ENCODE results near the gene FLRT2.

DNA sequence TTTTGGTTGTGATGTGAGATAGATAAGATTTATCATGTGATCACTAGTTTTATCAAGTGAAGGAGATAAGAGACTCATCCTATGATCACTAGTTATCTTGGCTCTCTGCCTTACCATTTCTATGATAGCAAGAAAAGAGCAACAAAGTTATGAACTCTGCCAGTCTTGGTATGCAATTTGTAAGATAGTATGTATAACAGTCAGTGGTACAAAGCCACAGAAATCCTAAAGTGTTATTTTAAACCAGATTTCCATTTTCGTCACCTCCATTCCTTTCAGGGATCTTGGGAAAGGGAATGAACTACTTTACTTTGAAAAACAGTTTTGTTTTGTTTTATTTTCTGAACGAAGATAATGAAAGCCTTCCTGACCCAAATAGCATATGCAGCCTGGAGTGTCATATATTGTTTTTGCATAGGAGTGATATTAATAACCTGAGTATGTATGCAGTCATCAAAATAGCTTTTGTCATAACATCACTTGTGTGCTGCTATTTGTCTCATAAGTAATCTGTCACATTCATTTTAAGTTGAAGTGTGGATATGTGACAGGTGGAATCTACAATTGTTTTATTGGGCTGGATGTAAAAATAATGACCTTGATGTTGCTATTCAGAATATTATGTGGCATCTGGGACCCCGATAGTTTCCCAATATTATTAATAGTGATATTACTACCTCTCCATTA lies 35.0 kb downstream of the FLRT2 start:
- TF ChIP-seq, protein P1, sequence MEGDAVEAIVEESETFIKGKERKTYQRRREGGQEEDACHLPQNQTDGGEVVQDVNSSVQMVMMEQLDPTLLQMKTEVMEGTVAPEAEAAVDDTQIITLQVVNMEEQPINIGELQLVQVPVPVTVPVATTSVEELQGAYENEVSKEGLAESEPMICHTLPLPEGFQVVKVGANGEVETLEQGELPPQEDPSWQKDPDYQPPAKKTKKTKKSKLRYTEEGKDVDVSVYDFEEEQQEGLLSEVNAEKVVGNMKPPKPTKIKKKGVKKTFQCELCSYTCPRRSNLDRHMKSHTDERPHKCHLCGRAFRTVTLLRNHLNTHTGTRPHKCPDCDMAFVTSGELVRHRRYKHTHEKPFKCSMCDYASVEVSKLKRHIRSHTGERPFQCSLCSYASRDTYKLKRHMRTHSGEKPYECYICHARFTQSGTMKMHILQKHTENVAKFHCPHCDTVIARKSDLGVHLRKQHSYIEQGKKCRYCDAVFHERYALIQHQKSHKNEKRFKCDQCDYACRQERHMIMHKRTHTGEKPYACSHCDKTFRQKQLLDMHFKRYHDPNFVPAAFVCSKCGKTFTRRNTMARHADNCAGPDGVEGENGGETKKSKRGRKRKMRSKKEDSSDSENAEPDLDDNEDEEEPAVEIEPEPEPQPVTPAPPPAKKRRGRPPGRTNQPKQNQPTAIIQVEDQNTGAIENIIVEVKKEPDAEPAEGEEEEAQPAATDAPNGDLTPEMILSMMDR (IDR thresholded peaks at IDR 0.05): no peak
- no peak for TF ChIP-seq EZH2 (IDR thresholded peaks at IDR 0.05; ENCODE audit: borderline replicate concordance, insufficient read depth, low read depth, low read length, poor library complexity, severe bottlenecking)

Data from B cell (primary cell).